SH-SY5Y (cell line): ENCODE measurements around the gene MFAP5.

Source experiments
- GATA2 ChIP-seq: IDR thresholded peaks from 2 replicates; pipeline ENCODE4 v1.6.1; 2011; ENCODE audit warnings: mild to moderate bottlenecking, low read depth, low read length
- GATA3 ChIP-seq: IDR thresholded peaks from 2 replicates; pipeline ENCODE4 v1.6.1; 2011; ENCODE audit warnings: low read depth, mild to moderate bottlenecking, low read length, moderate library complexity

- TF ChIP-seq GATA2 = no peak
- TF ChIP-seq GATA3 = no peak
Observed at GRCh38 chr12:8629486-8630033, 33.1 kb downstream of the MFAP5 start.
